Activated gamma-delta T cell treated with Interleukin-2 at 50 U/mL for 16 hours (primary cell): ENCODE data around the gene CALN1.
"Not testable (repeated sequence)": the region's sequence is repeated elsewhere in the genome, so short reads cannot be mapped to it uniquely, and the experiment has no call there.

ENCODE experiments used
- DNase-seq: peaks from one replicate; pipeline ENCODE4 v3.0.0-alpha.2; 2020

CALN1 gene

DNA sequence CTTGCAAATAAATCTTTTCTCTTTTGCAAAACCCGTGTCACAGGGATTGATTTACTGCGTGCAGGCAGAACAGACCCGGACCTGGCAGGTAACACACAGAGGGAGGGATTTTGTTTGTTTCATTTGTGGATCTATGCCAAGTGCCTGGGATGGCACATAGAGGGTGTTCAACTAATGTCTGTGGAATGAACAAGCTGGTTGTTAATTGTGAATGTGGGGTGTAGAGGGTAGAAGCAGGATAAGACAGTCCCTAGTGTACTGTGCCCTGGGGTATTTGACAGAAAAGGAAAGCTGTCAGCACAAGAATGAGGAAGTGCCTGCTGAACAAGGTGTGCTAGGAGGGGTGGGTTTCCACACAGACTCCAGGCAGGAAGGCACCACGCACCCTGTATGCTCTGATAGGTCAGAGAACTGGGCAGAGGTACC, 331.8 kb downstream of the CALN1 start:
- DNase-seq, result no peak

DNA sequence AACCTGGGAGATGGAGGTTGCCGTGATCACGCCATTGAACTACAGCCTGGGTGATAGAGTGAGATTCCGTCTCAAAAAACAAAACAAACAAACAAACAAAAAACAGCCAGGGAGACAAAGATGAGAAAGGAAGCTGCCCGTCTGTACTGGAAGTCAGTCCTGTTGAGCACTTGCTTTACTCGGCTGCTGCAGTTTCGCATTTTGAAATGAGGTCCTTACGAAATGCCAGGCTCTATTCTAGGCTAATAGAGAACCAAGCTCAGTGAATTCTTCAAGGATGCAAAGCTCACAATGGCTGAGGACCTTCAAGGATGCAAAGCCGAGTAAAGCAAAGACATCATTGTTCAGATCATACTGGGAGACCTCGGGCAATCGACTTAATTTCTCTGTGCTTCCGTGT, 333.3 kb downstream of the CALN1 start:
- DNase-seq, result no peak

DNA sequence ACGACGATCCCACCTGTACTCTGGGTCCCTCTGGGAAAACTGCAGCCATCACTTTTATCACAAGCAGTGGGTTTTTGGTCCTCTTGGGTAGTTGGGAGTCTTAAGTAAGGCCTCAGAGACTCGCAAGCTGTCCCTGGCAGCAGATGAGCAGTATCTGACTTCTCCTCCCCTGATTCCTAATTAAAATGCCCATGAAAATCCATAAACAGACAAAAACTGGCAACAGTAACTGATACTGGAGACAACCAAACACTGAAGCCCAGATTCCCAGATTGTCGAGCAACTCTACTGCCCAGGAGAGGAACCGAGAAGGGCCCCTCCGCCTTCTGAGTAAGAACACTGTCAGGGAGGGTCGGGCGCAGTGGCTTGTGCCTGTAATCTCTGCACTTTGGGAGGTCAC, 333.8 kb downstream of the CALN1 start:
- DNase-seq, result no peak

DNA sequence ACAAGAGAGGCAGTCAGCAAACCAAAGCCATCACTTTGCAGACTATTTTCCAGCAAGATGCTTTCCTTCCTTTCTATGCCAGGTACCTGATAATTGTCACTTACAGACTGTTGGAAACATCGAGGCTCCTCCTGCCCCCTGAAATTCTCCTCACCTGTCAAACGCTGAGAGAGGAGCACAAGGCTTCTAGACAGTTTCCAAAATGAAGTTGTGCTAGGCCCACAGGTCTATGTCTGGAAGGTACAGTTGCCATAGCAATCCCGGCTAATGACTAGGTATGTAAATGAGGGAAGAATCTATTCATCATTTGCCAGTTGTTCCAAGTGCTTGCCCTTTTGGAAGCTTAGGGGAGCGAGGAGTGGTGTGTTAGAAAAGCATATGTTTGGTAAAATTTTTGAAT, 334.4 kb downstream of the CALN1 start:
- no peak for DNase-seq

DNA sequence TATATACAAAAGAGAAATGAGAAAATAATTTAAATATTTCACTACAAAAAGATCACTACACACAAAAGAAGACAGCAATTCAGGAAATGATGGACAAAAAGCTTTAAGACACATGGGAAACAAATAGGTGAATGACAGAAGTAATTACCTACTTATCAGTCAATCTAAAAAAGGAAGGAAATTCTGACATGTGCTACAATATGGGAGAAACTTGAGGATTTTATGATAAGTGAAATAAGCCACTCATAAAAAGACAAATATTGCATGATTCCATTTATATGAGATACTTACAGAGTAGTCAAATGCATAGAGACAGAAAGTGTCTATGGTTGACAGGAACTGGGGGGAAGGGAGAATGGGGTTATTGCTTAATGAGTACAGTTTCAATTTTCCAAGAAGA, 339.2 kb downstream of the CALN1 start:
- DNase-seq, result no peak

DNA sequence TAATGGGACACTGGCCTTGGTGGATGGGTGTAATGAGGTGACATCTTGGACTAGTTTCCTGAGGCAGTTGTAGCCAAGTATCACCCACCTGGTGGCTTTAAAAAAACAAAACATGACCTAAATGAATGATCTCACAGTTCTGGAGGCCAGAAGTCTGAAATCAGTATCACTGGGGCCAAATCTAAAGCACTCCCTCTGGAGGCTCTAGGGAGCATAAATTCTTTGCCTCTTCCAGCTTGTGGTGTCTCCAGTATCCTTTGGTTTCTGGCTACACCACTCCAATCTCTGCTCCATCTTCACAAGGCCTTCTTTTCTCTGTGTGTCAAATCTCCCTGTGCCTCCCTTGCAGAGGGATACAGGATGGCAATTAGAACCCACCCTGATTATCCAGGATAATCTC, 342.9 kb downstream of the CALN1 start:
- no peak for DNase-seq

DNA sequence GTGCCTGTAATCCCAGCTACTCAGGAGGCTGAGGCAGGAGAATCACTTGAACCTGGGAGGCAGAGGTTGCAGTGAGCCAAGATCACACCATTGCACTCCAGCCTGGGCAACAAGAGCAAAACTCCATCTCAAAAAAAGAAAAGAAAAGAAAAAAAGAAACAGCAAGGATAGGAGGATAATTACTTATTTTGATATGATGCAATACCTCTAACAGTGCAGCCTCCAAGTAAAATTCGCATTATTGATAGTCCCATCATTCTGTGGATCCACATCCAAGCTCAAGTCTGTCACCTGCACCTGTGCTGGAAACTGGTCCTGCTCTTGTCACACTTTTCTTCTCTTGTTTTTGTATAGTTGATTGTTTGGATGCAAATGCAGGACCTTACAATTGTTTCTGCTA, 346.4 kb downstream of the CALN1 start:
- not testable (repeated sequence) for DNase-seq

DNA sequence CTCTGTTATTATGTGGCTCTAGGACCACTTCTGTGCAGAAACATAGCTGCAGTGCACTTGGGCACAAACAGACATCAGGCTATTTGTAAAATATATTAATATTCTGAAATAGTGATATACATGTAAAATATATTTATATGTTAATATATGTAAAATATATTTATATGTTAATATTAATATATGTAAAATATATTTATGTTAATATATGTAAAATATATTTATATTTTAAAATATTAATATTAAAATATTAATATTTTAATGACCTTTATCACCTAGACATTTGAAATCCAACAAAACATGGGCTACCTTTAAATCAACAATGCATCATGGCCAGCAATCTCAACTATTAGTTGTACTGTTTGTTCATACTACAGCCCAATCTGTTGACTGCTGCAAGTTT, 347.2 kb downstream of the CALN1 start:
- no peak for DNase-seq

DNA sequence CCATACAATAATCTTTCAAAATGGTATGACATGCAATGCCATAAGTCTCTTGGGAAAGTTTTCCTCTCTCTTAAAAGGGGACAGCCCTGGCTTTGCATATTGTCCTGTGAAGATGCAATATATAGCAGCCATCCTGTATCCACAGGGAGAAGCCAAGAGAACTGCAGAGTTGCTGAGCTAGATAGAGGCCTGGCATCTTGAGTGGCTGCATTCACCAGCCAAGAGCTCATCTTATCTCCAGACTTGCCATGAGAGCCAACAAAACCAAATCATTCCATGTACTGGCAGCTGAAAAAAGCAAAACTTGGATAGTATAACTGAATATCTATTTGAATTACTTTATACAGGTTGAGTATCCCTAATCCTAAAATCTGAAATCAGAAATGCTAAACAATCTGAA, 348.8 kb downstream of the CALN1 start:
- no peak for DNase-seq

DNA sequence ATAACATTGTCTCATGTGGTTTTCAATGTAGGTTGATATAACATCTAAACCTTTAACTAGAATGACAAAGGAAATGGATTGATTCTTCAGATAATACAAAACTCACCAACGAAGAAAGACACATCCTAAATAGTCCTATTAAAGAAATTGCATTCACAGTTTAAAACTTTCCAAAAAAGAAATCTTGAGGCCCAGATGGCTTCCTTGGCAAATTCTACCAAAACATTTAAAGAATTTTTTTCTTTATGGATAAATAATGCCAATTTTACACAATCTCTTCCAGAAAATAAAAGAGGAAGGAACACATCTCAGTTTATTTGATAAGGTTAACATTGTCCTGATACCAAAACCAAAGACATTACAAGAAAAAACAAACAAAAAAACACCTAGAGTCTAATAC, 349.5 kb downstream of the CALN1 start:
- no peak for DNase-seq

DNA sequence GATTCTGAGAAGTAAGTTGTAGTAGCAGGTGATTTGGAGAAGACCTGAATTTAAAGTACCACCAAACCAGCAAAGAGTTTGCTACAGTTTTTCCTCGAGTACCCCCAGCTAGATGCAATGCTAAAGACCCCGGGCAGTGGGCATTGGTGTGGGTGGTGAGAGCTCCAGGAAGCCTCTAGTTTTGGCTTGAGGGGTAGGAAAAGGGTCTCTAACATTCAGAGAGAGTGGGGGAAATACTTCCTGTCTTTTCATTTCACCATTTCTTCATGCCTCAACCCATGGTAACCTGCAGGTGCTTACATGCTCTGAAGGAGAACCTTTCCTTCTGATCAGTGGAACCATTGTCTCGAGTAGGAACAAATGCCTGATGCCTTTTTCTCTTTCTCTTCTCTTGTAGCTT, 352.2 kb downstream of the CALN1 start:
- DNase-seq, result no peak

DNA sequence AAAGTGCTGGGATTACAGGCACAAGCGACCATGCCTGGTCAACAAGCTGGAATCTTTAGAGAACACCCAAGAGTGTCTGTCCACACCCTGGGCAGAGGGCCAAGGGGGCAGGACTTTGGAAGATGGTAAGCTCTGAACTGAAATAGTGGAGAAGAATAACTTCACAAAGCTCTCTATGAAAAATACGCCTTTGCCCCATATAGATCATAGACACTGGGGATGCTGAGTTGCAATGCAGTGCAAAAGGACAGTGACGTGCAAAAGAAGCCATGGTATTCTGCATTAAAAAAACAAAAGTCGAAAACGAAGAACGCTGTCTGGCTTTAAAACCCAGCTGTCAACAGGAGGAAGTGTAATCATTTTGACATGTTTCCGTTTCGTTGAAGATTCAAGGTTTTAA, 353.6 kb downstream of the CALN1 start:
- no peak for DNase-seq

DNA sequence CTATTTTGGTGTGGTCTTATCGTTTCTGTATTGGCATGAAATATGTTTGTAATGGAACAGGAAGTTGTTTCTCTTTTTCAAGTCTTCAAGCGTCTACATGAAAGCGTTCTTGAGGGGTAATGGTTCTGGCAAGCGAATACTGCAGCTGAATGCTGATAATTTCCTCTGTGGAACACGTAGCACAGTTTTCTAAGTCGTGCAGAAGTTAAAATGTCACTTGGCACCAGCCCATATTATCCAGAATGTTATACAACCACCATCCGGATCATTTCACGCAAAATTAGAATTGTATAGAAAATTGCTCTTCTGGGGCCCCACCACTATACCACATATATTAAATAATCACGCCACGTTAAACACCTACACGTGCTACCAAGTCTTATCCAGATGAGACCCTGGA, 354.3 kb downstream of the CALN1 start:
- no peak for DNase-seq

DNA sequence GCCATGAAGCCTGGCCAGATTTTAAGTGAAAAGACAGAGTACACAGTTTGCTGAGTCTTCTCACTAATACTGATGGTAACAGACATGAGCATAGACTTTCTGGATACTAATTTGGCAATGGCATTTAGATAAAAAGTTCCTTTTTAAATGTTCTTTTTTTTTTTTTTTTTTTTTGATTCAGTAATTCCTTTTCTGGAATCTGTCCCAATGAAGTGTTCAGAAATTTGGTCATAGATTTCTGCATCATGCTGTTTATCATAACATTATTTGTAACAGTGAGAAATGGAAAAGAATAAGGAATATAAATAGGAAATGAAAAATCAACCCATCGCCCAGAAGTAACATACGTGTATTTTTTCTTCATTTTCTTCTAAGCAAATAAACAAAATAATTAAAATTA, 354.9 kb downstream of the CALN1 start:
- DNase-seq, result no peak

DNA sequence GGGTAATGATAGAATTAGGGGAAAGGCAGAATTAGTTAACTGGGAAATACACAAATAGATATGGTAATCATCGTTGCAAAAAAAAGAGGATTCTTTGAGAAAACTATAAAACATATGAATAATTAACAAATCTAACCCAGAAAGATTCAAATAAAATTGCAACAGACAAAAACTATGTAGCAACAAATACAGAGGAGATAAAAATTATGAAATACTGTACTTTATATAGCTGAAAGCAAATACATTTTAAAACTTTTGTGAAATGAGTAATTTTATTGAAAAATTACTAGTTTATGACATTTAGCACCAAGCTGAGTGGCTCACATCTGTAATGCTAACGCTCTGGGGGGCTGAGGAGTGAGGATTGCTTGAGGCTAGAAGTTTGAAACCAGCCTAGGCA, 356.7 kb downstream of the CALN1 start:
- no peak for DNase-seq

DNA sequence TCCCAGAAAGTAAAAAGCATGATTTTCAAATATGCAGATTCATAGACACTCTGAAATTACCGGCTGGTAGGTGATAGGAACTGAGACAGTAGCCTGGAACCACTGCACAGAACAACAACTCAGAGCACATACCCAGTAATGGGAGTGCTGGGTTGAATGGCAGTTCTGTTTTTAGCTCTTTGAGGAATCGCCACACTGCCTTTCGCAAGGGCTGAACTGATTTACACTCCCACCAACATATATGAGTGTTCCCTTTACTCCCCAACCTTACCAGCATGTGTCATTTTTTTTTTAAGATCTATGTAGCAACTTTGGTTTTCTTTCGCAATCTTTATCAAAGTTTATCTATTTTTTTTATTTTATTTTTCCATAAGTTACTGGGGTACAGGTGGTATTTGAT, 358.8 kb downstream of the CALN1 start:
- DNase-seq, result no peak

DNA sequence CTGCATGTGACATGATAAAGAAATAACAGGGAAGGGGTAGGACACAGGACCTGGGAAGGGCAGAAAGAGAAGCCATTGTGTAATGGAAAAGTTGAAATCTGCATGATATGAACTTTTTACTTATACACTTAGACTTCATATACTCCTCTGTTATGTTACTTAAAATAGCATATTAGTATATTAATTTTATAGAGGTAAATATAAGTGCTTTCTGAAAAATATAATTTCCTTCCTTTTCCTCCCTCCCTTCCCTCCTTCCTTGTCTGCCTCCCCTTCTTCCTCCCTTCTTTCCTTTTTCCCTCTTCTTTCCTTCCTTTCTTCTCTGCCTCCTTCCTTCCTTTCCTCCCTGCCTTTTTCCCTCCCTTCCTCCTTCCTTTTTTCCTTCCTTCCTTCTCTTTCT, 363.7 kb downstream of the CALN1 start:
- DNase-seq, result no peak

DNA sequence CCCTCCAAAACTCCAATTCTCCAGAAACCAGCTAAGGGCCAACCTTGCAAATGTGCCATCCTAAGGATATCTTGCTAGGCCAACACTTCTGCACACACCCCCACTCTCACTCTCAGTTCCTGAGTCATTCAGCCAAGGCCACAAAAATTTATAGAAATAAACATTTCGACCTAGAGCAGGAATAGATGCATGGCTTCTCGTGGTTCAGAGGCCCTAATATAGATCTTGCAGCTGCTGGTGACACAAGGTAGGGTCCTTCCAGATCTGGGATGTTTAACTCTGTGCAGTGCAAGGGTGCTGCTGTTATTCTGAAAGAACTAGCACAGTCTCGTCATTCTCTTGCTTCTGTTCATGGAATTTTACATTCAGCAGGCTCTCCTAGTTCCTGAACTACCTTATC, 369.3 kb downstream of the CALN1 start:
- no peak for DNase-seq

DNA sequence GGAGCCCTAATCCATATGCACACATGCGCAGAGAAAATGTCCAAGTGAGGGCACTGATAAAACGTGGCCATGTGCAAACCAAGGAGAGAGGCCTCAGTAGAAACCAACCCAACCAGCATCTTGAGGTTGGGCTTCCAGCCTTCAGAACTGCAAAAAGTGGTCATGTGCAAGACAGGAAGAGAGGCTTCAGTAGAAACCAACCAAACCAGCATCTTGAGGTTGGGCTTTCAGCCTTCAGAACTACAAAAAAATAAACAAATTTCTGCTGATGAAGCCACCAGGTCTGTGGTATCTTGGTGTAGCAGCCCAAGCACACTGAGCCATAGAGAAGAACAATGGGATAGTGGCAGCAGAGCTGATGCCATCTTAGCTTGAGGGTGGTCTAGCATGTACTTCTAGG, 371.5 kb downstream of the CALN1 start:
- no peak for DNase-seq

DNA sequence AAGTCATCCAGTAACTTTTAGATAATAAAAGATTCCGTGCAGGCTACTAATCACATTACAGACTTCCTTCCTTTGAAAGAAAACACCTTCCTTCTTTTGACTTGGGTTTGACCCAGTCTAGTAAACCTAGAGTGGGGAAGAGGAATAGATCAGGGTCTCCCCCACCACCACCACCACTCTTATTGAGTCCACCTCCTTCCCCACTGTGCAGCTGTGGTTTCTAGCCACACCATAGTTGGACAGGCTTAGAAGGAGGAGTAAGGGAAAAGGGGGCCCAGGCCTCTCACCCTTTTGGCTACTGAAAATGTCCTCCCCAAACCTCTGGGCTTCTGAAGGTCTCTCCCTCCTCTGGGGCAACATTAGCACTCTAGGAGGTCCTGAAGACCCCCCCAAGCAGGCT, 372.7 kb downstream of the CALN1 start:
- DNase-seq, result no peak

DNA sequence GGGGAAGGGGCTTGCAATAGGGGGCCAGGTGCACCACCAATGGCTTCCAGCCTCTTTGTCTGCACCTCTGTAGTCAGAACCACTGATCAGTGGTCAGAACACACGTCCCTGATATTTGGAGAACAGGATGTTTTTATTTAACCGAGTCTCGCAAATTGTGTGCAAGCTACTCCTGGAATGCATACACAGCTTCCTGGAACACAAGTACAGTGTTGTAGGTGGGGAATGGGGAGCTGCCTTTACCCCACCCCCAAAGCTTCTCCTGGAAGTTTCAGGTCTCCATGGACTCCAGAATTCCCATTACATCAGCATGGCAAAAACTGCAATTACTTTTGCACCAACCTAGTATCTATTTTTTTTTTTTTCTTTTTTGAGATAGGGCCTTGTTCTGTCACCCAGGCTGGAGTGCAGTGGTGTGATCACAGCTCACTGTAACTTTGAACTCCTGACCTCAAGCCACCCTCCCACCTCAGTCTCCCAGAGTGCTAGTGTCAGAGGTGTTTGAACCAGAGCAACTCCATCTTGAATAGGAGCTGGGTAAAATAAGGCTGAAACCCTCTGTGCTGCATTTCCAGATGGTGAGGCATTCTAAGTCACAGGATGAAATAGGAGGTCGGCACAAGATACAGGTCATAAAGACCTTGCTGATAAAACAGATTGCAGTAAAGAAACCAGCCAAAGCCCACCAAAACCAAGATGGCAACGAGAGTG, 374.0 kb downstream of the CALN1 start:
- DNase-seq, result no peak

DNA sequence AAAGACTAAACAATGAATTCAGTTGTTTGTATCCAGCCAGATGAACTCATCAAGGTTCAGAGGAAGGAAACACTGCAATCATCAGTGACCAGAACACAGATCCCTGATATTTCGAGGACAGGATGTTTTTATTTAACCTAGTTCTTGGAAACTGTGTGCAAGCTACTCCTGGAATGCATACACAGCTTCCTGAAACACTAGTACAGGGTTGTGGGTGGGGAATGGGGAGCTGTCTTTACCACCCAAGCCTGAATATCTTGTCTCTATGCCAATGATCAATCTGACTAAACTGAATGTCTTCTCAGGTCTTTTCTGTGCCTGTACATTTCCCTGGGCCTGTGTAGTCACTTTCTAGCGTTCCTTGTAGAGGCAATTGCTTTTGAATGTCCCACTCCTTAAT, 374.6 kb downstream of the CALN1 start:
- no peak for DNase-seq

DNA sequence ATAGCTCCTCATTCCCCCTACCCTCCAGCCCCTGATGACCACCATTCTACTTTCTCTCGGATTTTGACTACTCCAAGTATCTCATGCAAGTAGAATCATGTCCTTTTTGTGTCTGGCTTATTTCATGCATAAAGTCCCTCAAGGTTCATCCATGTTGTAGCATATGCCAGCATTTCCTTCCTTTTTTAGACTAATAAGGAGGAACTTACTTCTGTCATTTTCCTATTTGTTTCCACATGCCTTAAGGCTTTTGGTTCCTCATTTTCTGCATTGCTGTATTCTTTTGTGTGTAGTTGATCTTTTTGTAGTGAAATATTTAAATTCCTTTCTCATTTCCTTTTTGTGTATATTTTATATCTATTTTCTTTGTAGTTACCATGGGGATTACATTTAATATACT, 376.9 kb downstream of the CALN1 start:
- DNase-seq, result no peak

DNA sequence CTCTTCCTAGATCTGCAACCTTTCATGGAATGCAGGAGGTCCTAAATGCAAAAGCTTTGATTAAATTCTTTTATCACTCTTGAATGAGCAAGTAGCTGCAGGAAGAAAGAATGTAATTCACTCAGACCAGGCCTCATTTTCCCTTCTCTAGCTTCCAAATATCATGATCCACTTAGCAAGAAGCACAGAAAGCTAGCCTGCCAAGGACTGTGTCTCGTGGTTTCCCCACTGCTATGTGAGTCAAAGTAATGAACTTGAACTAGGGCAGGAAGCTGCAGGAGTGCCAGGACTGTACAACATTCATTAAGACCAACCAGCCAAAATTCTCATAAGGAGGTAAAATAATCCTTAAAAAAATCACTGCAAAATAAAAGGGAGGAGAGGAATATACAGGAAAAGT, 379.2 kb downstream of the CALN1 start:
- no peak for DNase-seq

DNA sequence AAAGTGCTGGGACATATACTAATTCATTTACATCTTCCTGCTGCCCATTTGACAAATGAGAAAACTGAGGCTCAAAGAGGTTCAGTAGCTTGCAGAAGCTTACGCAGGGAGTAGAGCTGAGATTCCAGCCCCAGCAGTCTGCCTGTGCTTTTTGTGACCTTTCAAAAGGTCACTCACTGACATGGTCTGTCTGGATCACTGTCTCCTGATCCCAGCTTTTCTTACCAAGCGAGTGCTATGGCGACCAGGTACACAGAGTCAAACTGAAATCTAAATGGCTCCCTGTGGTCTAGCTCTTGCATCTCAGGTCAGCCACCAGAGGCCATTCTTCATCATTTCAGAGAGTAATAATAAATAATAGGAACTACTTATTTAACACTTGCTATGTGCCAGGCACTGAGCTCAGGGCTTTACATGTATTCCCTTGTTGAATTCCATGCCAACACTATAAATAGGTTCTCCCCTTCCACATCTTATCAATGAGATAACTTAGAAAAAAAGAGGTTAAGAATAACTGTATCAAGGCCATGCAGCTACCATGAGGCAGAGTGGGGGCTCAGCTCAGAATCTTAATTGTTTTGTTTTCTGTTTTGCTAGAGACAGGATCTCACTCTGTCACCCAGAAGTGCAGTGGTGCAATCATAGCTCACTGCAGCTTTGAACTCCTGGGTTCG, 381.0 kb downstream of the CALN1 start:
- no peak for DNase-seq
